GM21367 (cell line): ENCODE data around the gene NKIRAS2.
"Not testable (repeated sequence)": the region's sequence is repeated elsewhere in the genome, so short reads cannot be mapped to it uniquely, and the experiment has no call there.

ENCODE experiments used
- ATAC-seq: cut with Tn5 transposase; IDR thresholded peaks from one replicate; pipeline ENCODE4 v1.9.1; 2021; ENCODE audit not compliant: unreplicated experiment

Gene NKIRAS2

DNA sequence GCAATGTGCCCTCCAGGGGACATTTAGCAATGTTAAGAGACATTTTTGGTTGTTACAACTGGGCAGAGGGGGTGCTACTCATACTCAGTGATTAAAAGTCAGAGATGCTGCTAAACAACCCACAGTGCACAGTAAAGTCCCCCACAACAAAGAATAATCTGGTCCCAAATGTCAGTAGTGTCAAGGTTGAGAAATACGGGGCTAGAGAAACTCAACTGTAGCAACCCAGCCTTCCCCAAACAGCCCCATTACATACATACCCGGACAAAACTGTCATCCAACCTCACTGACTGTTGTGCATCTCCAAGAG lies 23.1 kb upstream of the NKIRAS2 start:
- no peak for ATAC-seq

DNA sequence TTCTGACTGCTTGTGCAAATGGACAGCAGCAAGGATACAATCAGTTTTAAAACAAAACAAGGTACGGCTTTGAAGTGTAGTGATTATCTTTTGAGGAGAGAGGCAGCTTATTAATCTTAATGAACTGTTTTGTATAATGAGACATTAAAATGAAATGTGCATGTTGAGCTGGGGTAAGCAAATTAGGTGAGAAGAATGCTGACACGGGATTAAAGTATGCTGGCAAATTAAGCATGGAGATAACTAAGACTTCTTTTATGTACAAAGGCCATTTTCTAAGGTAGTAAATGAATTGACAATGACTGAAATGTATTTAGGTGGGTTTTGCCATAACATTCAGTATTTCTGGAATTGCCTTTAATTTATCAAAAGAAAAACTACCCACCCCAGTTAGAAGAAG lies 21.4 kb upstream of the NKIRAS2 start:
- ATAC-seq: no peak

- ATAC-seq: no peak
Observed at GRCh38 chr17:42000413-42001133, 19.3 kb upstream of the NKIRAS2 start.

GRCh38 chr17:42001729-42002128 lies 18.2 kb upstream of the NKIRAS2 start:
- ATAC-seq: no peak

GRCh38 chr17:42002175-42002791 lies 17.6 kb upstream of the NKIRAS2 start:
- no peak for ATAC-seq

- ATAC-seq: no peak
Observed at GRCh38 chr17:42002792-42003301, 17.0 kb upstream of the NKIRAS2 start.

- no peak for ATAC-seq
Observed at GRCh38 chr17:42005166-42005565, 14.7 kb upstream of the NKIRAS2 start.

DNA sequence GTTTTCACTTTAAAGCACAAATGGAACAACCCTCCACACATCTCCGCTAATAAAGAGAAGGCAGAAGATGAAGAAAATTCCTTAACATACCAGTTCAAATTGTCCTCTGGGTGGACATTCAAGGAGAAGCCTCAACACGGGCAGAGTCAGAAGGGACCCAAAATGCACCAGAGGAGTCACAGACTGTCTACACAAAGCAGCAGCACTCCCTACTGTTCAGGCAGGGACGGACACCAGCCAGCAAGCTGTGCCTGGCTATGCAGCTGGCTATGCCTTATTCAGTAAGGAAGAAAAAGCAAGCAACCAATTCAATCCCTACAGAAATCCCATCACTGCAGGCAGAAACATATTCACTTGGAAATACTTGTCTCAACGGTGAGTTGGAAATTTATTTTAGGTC lies 10.7 kb upstream of the NKIRAS2 start:
- ATAC-seq: no peak

- not testable (repeated sequence) for ATAC-seq
Observed at GRCh38 chr17:42010266-42010680, 9.6 kb upstream of the NKIRAS2 start.

DNA sequence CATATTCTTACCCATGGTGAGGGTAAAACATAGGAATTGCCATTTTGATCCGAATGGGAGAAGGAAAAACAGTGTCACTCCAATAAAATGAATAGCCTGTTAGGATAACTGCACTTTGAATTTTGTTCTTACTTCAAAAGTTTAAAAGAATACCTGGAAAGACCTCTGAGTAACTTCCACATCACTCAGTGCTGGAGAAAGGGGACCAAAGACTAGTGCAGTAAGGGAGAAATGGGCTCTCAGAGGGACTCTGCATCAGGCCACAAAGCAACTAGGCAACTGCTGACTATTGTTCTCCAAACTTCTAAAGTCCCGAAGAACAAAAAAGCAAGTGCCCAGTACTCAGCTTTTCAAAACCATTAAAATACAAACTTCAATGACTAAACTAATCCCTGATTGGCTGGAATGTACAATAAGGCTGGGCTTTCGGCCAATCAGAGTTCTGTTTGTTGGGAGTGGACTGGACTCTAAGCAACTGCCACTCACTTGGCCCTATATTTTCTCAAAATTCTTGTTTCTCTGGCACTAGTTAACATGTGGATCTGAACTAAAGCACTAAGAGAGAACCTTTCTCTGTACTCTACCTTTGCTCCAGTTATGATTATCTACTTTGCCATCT lies 8.9 kb upstream of the NKIRAS2 start:
- no peak for ATAC-seq

GRCh38 chr17:42012363-42012762 lies 7.5 kb upstream of the NKIRAS2 start:
- ATAC-seq: not testable (repeated sequence)

DNA sequence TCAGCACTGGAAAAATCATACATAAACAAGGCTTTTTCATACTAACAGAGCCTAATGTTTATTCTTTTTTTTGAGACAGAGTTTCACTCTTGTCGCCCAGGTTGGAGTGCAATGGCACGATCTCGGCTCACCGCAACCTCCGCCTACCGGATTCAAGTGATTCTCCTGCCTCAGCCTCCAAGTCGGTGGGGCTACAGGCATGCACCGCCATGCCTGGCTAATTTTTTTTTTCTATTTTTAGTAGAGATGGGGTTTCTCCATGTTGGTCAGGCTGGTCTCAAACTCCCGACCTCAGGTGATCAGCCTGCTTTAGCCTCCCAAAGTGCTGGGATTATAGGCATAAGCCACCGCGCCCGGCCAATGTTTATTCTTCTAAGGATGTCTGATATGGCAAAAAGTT lies 6.2 kb upstream of the NKIRAS2 start:
- not testable (repeated sequence) for ATAC-seq

- ATAC-seq: no peak
Observed at GRCh38 chr17:42016411-42016831, 3.5 kb upstream of the NKIRAS2 start.

- peak; percentile 71 for ATAC-seq
Observed at GRCh38 chr17:42016941-42017865, 2.7 kb upstream of the NKIRAS2 start, which contains the start of gene DNAJC7. TSS of gene DNAJC7 (minus strand) at chr17:42017439. CDS start at chr17:42017416, 23 bp downstream.

GRCh38 chr17:42017866-42018200 lies 2.1 kb upstream of the NKIRAS2 start:
- ATAC-seq: no peak

DNA sequence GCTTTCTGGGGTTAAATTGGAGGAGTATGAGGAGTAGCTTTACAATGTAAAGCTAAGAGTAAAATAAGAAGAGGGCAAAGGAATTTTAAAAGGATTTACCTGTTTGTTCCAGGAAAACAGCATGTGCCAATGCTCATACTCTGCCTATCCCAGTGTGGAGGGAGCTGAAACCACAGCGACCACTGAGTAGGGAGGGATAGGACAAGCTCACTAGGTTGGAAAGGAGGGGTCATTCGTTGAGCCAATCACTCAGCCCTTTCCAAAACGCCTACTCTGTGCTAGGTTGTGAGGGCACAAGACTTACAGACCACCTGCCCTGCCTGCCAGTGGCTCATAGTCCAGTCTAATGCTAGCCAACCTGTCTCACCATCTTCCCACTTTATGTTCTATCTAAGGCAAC lies 1.6 kb upstream of the NKIRAS2 start:
- ATAC-seq: no peak

GRCh38 chr17:42018988-42019387 lies 902 bp upstream of the NKIRAS2 start:
- no peak for ATAC-seq

DNA sequence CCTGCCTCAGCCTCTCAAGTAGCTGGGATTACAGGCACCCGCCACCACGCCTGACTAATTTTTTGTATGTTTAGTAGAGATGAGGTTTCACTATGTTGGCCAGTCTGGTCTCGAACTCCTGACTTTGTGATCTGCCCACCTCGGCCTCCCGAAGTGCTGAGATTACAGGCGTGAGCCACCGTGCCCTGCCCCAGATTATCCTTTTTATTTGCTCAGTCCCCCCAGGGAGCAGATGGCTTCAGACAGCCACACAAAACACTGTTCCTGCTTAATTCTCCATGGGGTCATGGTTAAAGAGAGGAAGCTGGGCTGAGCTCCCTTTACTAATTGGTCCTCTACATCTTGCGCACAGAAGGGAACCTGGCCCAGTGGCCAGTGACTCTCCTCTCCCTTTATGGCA lies 955 bp downstream of the NKIRAS2 start:
- ATAC-seq: not testable (repeated sequence)

DNA sequence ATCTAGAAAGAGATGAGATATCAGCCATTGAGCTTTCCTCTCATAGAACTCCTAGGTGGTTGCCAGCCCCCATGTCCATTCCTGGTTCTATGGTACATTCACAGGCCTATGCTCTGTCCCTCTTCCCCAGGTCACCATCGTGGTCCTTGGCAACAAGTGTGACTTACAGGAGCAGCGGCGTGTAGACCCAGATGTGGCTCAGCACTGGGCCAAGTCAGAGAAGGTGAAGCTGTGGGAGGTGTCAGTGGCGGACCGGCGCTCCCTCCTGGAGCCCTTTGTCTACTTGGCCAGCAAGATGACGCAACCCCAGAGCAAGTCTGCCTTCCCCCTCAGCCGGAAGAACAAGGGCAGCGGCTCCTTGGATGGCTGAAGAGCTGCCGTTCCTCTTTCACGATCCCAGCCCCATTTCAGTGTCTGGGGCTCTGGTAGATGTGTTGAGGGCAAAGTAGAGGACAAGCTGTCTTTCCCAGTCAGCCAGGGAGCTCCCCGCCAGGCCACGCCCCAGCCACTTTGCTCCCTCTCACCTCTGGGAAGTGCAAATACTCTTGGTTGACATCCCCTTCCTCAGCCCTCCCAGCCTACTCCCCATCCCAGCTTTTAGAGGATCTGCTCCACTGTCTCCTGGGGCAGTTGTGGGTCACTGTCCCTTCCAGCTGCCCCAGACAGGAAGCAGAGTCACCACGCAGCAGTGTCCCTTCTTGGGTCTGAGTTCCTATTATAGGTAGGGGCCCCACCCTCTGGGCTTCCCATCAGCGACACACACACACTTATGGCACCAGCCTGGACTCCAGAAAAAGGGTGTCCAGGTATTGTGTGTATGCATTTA lies 3.8 kb downstream of the NKIRAS2 start:
- no peak for ATAC-seq

DNA sequence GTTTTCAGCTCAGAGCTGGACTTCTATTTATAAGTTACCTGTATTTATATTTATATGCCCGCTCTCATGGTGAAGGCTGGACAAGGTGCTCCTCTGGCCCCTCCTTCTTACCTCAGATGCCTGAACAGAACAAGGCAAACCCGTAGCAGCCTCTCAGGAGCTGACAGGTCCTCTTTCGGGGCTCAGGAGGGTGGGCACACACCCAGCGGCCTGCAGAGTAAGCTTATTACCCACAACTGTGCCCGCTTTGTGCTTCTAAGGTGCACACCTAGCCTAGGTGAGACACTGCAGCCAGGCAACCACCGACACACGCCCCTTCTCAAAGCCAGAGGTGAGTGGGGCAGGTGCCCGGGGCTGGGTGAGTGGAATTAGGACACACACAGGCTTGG lies 5.3 kb downstream of the NKIRAS2 start:
- ATAC-seq: no peak
